Activated CD8-positive, alpha-beta memory T cell treated with anti-CD3 and anti-CD28 coated beads, Interleukin-2, amount 10 ng/mL, durations not matched to agents 7 days and 5 days (primary cell): Measurements from ENCODE around the gene KRTAP21-3. TPM values are rescaled to one million over a fixed set of nuclear protein-coding genes. Genes with fewer than 3 reads are reported as not detected.

Experiments
- ATAC-seq: fragments of 150-1000 bp; cut with Tn5 transposase; one replicate; pipeline ENCODE4 v1.10.0; 2021; ENCODE audit warnings: moderate library complexity
- CTCF ChIA-PET: fragments of 350-600 bp; sonication (Branson Sonifier 250); formaldehyde crosslinking; loops from one replicate; lab custom pipeline; 2021; ENCODE audit warnings: antibody characterized with exemption; lab: Charles Lee
- DNase-seq: peaks from one replicate; pipeline ENCODE4 v3.0.0-alpha.2; 2020
- H3K27ac Mint-ChIP-seq: one replicate; pipeline ENCODE4 v1.8.0; 2021; ENCODE audit warnings: mild to moderate bottlenecking, mixed read lengths
- H3K27me3 Mint-ChIP-seq: one replicate; pipeline ENCODE4 v1.8.0; 2021; ENCODE audit warnings: mixed read lengths
- H3K36me3 Mint-ChIP-seq: one replicate; pipeline ENCODE4 v1.8.0; 2021; ENCODE audit warnings: mild to moderate bottlenecking, mixed read lengths
- H3K4me1 Mint-ChIP-seq: one replicate; pipeline ENCODE4 v1.8.0; 2021; ENCODE audit warnings: mixed read lengths
- H3K4me3 Mint-ChIP-seq: one replicate; pipeline ENCODE4 v1.8.0; 2021; ENCODE audit warnings: mild to moderate bottlenecking, moderate library complexity, mixed read lengths
- H3K9me3 Mint-ChIP-seq: one replicate; pipeline ENCODE4 v1.8.0; 2022; ENCODE audit warnings: low read depth, mixed read lengths
- total RNA-seq, 2 experiments: library from RNA; stranded (reverse); gene quantifications; one replicate each; pipeline ENCODE4 v1.2.3, GENCODE V29; 2021

The KRTAP21-3 gene
- total RNA-seq, 2 experiments from 2014 or later: not detected

DNA sequence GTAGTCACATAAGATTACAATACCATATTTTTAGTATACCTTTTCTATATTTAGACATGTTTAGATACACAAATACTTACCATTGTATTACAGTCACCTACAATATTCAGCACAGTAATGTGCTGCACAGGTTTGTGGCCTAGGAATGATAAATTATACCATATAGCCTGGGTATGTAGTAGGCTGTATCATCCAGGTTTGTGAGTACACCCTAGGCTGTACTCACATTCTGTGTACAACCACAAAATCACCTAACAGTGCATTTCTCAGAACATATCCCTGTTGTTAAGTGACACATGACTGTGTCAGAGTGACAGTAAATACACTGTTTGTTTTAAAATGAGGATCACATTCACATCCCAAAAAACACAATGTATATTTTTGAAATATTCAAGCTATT is 11.2 kb downstream of the KRTAP21-3 start:
- H3K4me1 Mint-ChIP-seq: no peaks in the 10 kb centered on the region
- CTCF ChIA-PET: no interaction called here
- H3K4me3 Mint-ChIP-seq: no peak overlapping the region
- no peak for ATAC-seq
- H3K36me3 Mint-ChIP-seq: no peaks in the 10 kb centered on the region
- H3K27me3 Mint-ChIP-seq: no peaks in the 10 kb centered on the region
- H3K9me3 Mint-ChIP-seq: no peaks in the 10 kb centered on the region
- no peak overlapping the region for H3K27ac Mint-ChIP-seq
- DNase-seq: no peak

DNA sequence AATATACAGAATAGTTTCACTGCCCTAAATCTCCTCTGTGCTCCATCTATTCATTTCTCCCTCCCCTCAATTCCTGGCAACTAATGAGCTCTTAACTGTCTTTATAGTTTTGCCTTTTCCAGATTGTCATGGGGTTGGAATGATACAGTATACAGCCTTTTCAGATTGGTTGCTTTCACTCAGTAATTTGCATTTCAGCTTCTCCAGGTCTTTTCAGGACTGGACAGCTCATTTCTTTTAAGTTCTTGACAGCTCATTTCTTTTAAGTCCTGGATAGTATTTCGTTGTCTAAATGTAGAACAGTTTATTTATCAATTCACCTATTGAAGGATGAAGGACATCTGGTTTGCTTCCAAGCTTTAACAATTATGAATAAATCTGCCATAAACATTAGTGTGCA is 22.6 kb downstream of the KRTAP21-3 start:
- CTCF ChIA-PET: no interaction called here
- Mint-ChIP-seq H3K27me3 (no peaks in the 10 kb centered on the region), H3K9me3 (peaks cover 10% of the 10 kb centered on the region), H3K27ac (no peak overlapping the region), H3K4me3 (no peak overlapping the region), H3K36me3 (no peaks in the 10 kb centered on the region), H3K4me1 (no peaks in the 10 kb centered on the region)
- DNase-seq (no peak), ATAC-seq (no peak)

DNA sequence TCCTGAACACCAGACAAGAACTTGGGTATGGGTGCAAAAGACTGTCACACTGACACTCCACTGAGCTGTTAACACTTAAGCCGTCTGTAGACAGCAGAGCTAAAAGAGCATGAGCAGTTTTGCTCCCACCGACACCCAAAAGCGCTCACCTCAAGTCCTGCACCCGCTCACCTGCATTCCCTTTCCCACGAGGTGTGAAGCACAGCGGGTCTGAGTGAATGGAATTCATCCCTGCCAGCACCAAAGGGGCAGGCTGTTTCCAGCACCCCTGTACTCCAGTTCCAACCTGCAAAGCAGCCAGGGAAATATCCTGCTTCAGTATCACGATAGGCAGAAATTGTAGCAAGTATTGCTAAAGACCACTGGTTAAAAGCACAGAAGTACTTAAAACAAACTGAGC is 28.8 kb downstream of the KRTAP21-3 start:
- peaks cover 4% of the 10 kb centered on the region for H3K9me3 Mint-ChIP-seq
- no peaks in the 10 kb centered on the region for H3K4me1 Mint-ChIP-seq
- H3K36me3 Mint-ChIP-seq: no peaks in the 10 kb centered on the region
- CTCF ChIA-PET: no interaction called here
- DNase-seq: no peak
- no peak overlapping the region for H3K27ac Mint-ChIP-seq
- no peak overlapping the region for H3K4me3 Mint-ChIP-seq
- ATAC-seq: no peak
- H3K27me3 Mint-ChIP-seq: no peaks in the 10 kb centered on the region

DNA sequence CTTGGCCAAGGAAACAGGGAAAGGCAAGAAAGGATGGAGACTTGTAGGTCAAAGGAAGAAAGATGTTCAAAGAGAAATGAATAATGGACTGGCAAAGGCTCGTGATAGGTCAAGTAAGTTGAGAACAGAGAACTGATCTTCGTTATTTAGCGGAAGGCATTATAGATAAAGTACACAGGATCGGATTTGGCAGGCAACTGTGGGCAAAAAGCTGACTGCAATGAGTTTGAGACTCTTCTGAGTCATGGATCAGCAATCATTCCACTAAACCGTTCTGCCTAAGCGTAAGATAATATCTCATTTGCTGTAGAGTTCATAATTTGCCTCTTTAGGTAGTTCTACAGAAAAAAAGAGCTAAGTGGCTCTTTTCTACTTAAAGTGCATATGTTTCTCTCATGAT is 34.1 kb downstream of the KRTAP21-3 start:
- CTCF ChIA-PET: no interaction called here
- ATAC-seq (no peak), DNase-seq (no peak)
- Mint-ChIP-seq H3K4me1 (no peaks in the 10 kb centered on the region), H3K27me3 (no peaks in the 10 kb centered on the region), H3K9me3 (peaks cover 4% of the 10 kb centered on the region), H3K36me3 (no peaks in the 10 kb centered on the region), H3K4me3 (no peak overlapping the region), H3K27ac (no peak overlapping the region)

DNA sequence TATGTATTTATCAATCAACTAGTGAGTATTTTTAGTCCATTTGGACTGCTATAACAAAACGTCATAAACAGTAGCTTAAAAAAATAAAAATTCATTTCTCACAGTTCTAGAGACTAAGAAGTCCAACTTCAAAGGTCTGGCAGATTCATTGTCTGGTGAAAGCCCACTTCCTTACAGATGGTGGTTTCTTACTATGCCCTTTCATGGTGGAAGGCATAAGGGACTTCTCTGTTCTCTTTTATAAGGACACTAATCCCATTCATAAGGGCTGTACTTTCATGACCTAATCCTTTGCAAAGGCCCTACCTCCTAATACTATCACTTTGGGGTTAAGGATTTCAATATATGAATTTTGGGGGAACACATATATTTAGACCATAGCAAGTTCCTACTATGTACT is 38.0 kb downstream of the KRTAP21-3 start:
- Mint-ChIP-seq H3K9me3 (peaks cover 4% of the 10 kb centered on the region), H3K36me3 (no peaks in the 10 kb centered on the region), H3K4me3 (no peak overlapping the region), H3K27me3 (no peaks in the 10 kb centered on the region), H3K27ac (no peak overlapping the region), H3K4me1 (no peaks in the 10 kb centered on the region)
- ATAC-seq: no peak
- CTCF ChIA-PET: no interaction called here
- DNase-seq: no peak

DNA sequence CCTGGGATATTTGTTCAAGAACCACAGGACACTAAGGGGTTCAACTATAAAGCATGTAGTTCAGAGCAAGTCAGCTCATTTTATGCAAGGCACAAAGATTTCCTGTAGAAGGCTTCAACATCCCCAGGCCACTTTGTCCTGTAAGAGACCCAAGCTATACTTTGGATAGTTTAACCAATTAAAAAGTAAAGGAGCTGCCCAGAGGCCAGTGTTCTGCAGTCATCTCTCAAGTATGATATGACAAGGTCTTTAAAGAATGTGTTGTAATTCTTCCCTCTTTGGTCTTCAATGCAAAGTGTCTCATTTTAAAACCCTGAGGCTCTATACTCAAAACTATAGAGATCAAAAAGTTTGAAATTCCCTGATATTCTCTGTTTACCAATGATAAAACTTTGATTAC is 41.8 kb downstream of the KRTAP21-3 start:
- no peaks in the 10 kb centered on the region for H3K9me3 Mint-ChIP-seq
- H3K27ac Mint-ChIP-seq: no peak overlapping the region
- H3K4me1 Mint-ChIP-seq: no peaks in the 10 kb centered on the region
- no peaks in the 10 kb centered on the region for H3K27me3 Mint-ChIP-seq
- DNase-seq (no peak), ATAC-seq (no peak)
- CTCF ChIA-PET: no interaction called here
- no peaks in the 10 kb centered on the region for H3K36me3 Mint-ChIP-seq
- no peak overlapping the region for H3K4me3 Mint-ChIP-seq

DNA sequence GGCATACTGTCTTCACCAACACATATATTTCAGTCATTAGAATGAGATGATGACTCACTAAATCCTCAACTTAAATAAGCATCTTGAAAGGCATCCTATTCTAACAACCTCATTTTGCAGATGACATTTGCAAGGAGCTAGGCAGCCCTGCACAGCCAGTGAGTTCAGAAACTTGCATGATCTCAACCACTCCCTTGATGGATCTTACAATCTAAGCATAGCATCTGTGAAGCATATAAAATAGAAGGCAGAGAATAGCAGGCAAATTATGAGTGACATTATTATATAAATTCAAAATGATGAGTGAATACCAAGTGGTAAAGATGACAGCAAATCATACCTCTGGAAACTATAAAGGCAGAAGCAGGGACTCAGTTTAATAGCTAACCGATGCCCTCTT is 44.3 kb downstream of the KRTAP21-3 start:
- no peaks in the 10 kb centered on the region for H3K36me3 Mint-ChIP-seq
- DNase-seq (no peak), ATAC-seq (no peak)
- no peak overlapping the region for H3K27ac Mint-ChIP-seq
- no peak overlapping the region for H3K4me3 Mint-ChIP-seq
- CTCF ChIA-PET: no interaction called here
- H3K27me3 Mint-ChIP-seq: no peaks in the 10 kb centered on the region
- H3K9me3 Mint-ChIP-seq: no peaks in the 10 kb centered on the region
- H3K4me1 Mint-ChIP-seq: no peaks in the 10 kb centered on the region

DNA sequence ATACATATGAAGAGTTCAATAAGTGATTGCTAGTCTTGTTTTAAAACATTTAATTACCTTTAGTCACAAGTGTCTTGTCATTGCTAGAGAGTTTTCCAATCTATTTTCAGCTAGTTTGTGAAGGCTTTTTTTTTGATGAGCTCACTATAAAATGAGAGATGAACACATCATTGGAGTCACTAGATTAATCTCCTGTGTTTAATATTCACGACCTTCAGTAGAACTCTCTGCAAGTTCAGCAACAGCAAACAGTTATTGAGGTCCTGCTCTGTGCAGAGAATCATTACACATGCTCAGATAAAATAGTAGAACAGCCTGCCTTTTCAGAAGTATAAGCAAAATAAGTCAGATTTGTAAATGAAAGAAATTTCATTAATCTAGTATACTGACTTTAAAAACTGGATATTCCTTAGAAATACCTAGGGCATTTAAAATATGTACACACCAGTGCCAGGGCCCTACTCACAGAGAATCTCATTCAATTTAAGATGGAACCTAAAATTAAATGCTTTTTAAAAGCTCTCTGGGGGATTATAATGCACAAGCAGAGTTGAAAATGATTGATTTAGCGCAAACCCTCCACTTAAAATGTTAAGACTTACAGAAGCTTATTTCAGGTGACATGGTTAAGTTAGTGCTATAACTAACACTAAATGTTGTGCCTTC is 45.5 kb downstream of the KRTAP21-3 start:
- ATAC-seq: no peak
- H3K9me3 Mint-ChIP-seq: peaks cover 4% of the 10 kb centered on the region
- CTCF ChIA-PET: no interaction called here
- no peaks in the 10 kb centered on the region for H3K4me1 Mint-ChIP-seq
- H3K27ac Mint-ChIP-seq: no peak overlapping the region
- no peaks in the 10 kb centered on the region for H3K36me3 Mint-ChIP-seq
- DNase-seq: no peak
- H3K4me3 Mint-ChIP-seq: no peak overlapping the region
- no peaks in the 10 kb centered on the region for H3K27me3 Mint-ChIP-seq

DNA sequence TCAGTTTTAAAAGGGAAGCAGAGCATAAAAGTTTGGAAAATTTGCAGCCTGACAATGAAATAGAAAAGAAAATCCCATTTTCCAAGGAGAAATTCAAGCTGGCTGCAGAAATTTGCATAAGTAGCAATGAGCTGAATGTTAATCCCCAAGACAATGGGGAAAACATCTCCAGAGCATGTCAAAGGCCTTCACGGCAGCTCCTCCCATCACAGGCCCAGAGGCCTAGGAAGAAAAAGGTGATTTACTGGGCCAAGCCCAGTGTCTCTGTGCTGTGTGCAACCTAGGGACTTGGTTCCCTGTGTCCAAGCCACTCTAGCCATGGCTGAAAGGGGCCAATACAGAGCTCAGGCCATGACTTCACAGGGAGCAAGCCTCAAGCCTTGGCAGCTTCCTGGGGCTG is 49.8 kb downstream of the KRTAP21-3 start:
- Mint-ChIP-seq H3K36me3 (no peaks in the 10 kb centered on the region), H3K27ac (no peak overlapping the region), H3K4me1 (no peaks in the 10 kb centered on the region), H3K27me3 (no peaks in the 10 kb centered on the region), H3K4me3 (no peak overlapping the region), H3K9me3 (peaks cover 10% of the 10 kb centered on the region)
- ATAC-seq (no peak), DNase-seq (no peak)
- CTCF ChIA-PET: no interaction called here

Other genes with a start within 250 kb of the KRTAP21-3 start
- not detected for gene KRTAP19-1, start 238.4 kb downstream of the KRTAP21-3 start, total RNA-seq
- gene KRTAP19-2, start 231.3 kb downstream of the KRTAP21-3 start, total RNA-seq: not detected
- not detected for gene KRTAP19-3, start 226.8 kb downstream of the KRTAP21-3 start, total RNA-seq
- gene KRTAP19-4, start 221.6 kb downstream of the KRTAP21-3 start, total RNA-seq: not detected
- gene KRTAP19-5, start 216.6 kb downstream of the KRTAP21-3 start, total RNA-seq: not detected
- not detected for gene KRTAP19-6, start 176.9 kb downstream of the KRTAP21-3 start, total RNA-seq
- gene KRTAP19-7, start 157.5 kb downstream of the KRTAP21-3 start, total RNA-seq: not detected
- not detected for gene KRTAP22-2, start 128.4 kb downstream of the KRTAP21-3 start, total RNA-seq
- not detected for gene KRTAP6-3, start 126.3 kb downstream of the KRTAP21-3 start, total RNA-seq
- gene KRTAP6-2, start 119.9 kb downstream of the KRTAP21-3 start, total RNA-seq: not detected
- not detected for gene KRTAP22-1, start 117.7 kb downstream of the KRTAP21-3 start, total RNA-seq
- gene KRTAP6-1, start 104.8 kb downstream of the KRTAP21-3 start, total RNA-seq: not detected
- not detected for gene KRTAP20-1, start 102.4 kb downstream of the KRTAP21-3 start, total RNA-seq
- gene KRTAP20-4, start 98.2 kb downstream of the KRTAP21-3 start, total RNA-seq: not detected
- gene KRTAP20-2, start 83.6 kb downstream of the KRTAP21-3 start, total RNA-seq: not detected
- gene KRTAP20-3, start 75.9 kb downstream of the KRTAP21-3 start, total RNA-seq: not detected
- gene KRTAP21-2, start 28.5 kb upstream of the KRTAP21-3 start, total RNA-seq: not detected
- gene KRTAP21-1, start 36.7 kb upstream of the KRTAP21-3 start, total RNA-seq: not detected
- gene KRTAP8-1, start 94.5 kb upstream of the KRTAP21-3 start, total RNA-seq: not detected
- not detected for gene KRTAP7-1, start 111.0 kb upstream of the KRTAP21-3 start, total RNA-seq
- gene KRTAP11-1, start 162.8 kb upstream of the KRTAP21-3 start, total RNA-seq: not detected